Liver (tissue), 9 donors: ENCODE data around the gene SIRPA. TPM values are rescaled to one million over a fixed set of nuclear protein-coding genes. Genes with fewer than 3 reads are reported as not detected.

Experiments used
- DNase-seq: peaks from one replicate; pipeline ENCODE4 v3.0.0-alpha.2; 2017; ENCODE audit warnings: low spot score
- H3K27ac ChIP-seq, 2 donors: one replicate each; pipeline ENCODE4 v1.7.0; 2013; ENCODE audit warnings: inconsistent platforms in 2 of 2, low read length in 2 of 2, control low read depth in 1 of 2, low read depth in 1 of 2, mild to moderate bottlenecking in 1 of 2
- H3K27me3 ChIP-seq, 4 donors: one replicate each; pipeline versions ENCODE4 v1.6.1 to v1.7.0; 2013; ENCODE audit warnings: low read length in 3 of 4, inconsistent platforms in 1 of 4, mild to moderate bottlenecking in 1 of 4, moderate library complexity in 1 of 4; ENCODE audit not compliant: control insufficient read depth in 4 of 4, insufficient read depth in 4 of 4
- H3K36me3 ChIP-seq, 4 donors: one replicate each; pipeline versions ENCODE4 v1.6.1 to v1.7.0; 2013; ENCODE audit warnings: low read length in 3 of 4, mild to moderate bottlenecking in 3 of 4, low read depth in 1 of 4, moderate library complexity in 1 of 4; ENCODE audit not compliant: control insufficient read depth in 4 of 4, insufficient read depth in 3 of 4
- H3K4me1 ChIP-seq, 4 donors: one replicate each; pipeline versions ENCODE4 v1.6.1 to v1.7.0; 2013; ENCODE audit warnings: low read length in 3 of 4, mild to moderate bottlenecking in 3 of 4, moderate library complexity in 1 of 4; ENCODE audit not compliant: control insufficient read depth in 4 of 4, insufficient read depth in 4 of 4
- H3K4me3 ChIP-seq, 3 donors: one replicate each; pipeline versions ENCODE4 v1.6.1 to v1.7.0; 2013; ENCODE audit warnings: low read length in 3 of 3, control low read depth in 1 of 3, low read depth in 1 of 3, mild to moderate bottlenecking in 1 of 3
- H3K9ac ChIP-seq, 2 donors: one replicate each; pipeline ENCODE4 v1.7.0; 2013; ENCODE audit warnings: low read length in 2 of 2, mild to moderate bottlenecking in 2 of 2, moderate library complexity in 2 of 2, control low read depth in 1 of 2, low read depth in 1 of 2
- H3K9me3 ChIP-seq, 4 donors: one replicate each; pipeline versions ENCODE4 v1.6.1 to v1.7.0; 2013; ENCODE audit warnings: low read length in 3 of 4; ENCODE audit not compliant: control insufficient read depth in 4 of 4
- ATF3 ChIP-seq: IDR thresholded peaks from 2 replicates; pipeline ENCODE4 v1.6.1; 2016; ENCODE audit warnings: antibody characterized with exemption
- CTCF ChIP-seq: fragments of 150-350 bp; IDR thresholded peaks from 2 replicates; pipeline ENCODE4 v1.5.1; 2017; ENCODE audit warnings: improper control_type of control experiment, low read depth, low read length; ENCODE audit not compliant: missing input control
- FOXA1 ChIP-seq: IDR thresholded peaks from 2 replicates; pipeline ENCODE4 v1.6.1; 2016; ENCODE audit warnings: antibody characterized with exemption
- FOXA2 ChIP-seq: IDR thresholded peaks from 2 replicates; pipeline ENCODE4 v1.6.1; 2016; ENCODE audit warnings: antibody characterized with exemption
- GABPA ChIP-seq, 2 donors: IDR thresholded peaks in 1 of 2; conservative IDR thresholded peaks in 1 of 2; 2 replicates each; pipeline ENCODE4 v1.6.1; 2016; ENCODE audit warnings: antibody characterized with exemption in 2 of 2, mild to moderate bottlenecking in 1 of 2, moderate library complexity in 1 of 2
- HNF4A ChIP-seq, 2 donors: conservative IDR thresholded peaks; 2 replicates each; pipeline ENCODE4 v1.6.1; 2016; ENCODE audit warnings: antibody characterized with exemption in 2 of 2, mild to moderate bottlenecking in 2 of 2
- HNF4G ChIP-seq: IDR thresholded peaks from 2 replicates; pipeline ENCODE4 v1.6.1; 2016; ENCODE audit warnings: antibody characterized with exemption
- JUND ChIP-seq, 2 donors: IDR thresholded peaks; 2 replicates each; pipeline ENCODE4 v1.6.1; 2016; ENCODE audit warnings: antibody characterized with exemption in 2 of 2
- MAX ChIP-seq: IDR thresholded peaks from 2 replicates; pipeline ENCODE4 v1.6.1; 2016; ENCODE audit warnings: antibody characterized with exemption
- NR2F2 ChIP-seq: IDR thresholded peaks from 2 replicates; pipeline ENCODE4 v1.6.1; 2016; ENCODE audit warnings: antibody characterized with exemption
- REST ChIP-seq: IDR thresholded peaks from 2 replicates; pipeline ENCODE4 v1.6.1; 2016; ENCODE audit warnings: antibody characterized with exemption, mild to moderate bottlenecking
- RXRA ChIP-seq, 2 donors: IDR thresholded peaks; 2 replicates each; pipeline ENCODE4 v1.6.1; 2017 to 2018; ENCODE audit warnings: antibody characterized with exemption in 2 of 2, mild to moderate bottlenecking in 1 of 2
- SP1 ChIP-seq: IDR thresholded peaks from 2 replicates; pipeline ENCODE4 v1.6.1; 2018; ENCODE audit warnings: antibody characterized with exemption, mild to moderate bottlenecking
- YY1 ChIP-seq: IDR thresholded peaks from 2 replicates; pipeline ENCODE4 v1.6.1; 2016; ENCODE audit warnings: antibody characterized with exemption, mild to moderate bottlenecking
- ZBTB33 ChIP-seq: IDR thresholded peaks from 2 replicates; pipeline ENCODE4 v1.6.1; 2016; ENCODE audit warnings: antibody characterized with exemption
- WGBS: extraction: QIAGEN DNeasy Blood & Tissue Kit; methylation state at CpG from one replicate; pipeline ENCODE4 v1.1.7; 2013; 5-methylcytosine and 5-hydroxymethylcytosine counted together
- polyA plus RNA-seq, 2 donors: library from polyadenylated mRNA; stranded (reverse) in 1 of 2; unstranded in 1 of 2; fragments of 200-250 nt in 1 of 2; fragments of >200 nt in 1 of 2; fragmentation: Nextera tagmentation in 1 of 2; extraction: Ambion mirVana in 1 of 2; gene quantifications; one replicate each; pipeline versions ENCODE4 v1.2.1 to v1.2.3, GENCODE V29; 2013 to 2015
- total RNA-seq, 2 donors: library from RNA; depleted of rRNA; stranded (reverse); fragments of >200 nt; gene quantifications; one replicate each; pipeline ENCODE4 v1.2.3, GENCODE V29; 2014
- donor health status: healthy.
- donor health status: healthy.
- donor health status: healthy.
- donor health status: healthy.
- donor health status: healthy.

Gene SIRPA
- total and polyA plus RNA-seq, 4 donors: 5.4 to 47.5 (median 23.2) TPM

GRCh38 chr20:1982686-1983085 lies 87.5 kb downstream of the SIRPA start:
- 84% methylated on average over 5 of the region's 5 CpGs for WGBS
- Histone ChIP-seq H3K27me3 (peaks cover 0 to 10% (median 3%) of the 10 kb centered on the region in 4 donors), H3K27ac (no peak overlapping the region)

GRCh38 chr20:1983301-1983700 lies 88.1 kb downstream of the SIRPA start:
- no peaks in the 10 kb centered on the region for H3K4me1 ChIP-seq
- TF ChIP-seq NR2F2: no peak
- no peak overlapping the region for H3K4me3 ChIP-seq
- peaks cover 0 to 10% (median 3%) of the 10 kb centered on the region in 4 donors for H3K27me3 ChIP-seq
- no peaks in the 10 kb centered on the region for H3K9me3 ChIP-seq
- no peak overlapping the region for H3K27ac ChIP-seq
- WGBS: 38% methylated on average over 4 of the region's 4 CpGs
- H3K36me3 ChIP-seq: no peaks in the 10 kb centered on the region
- no peak for DNase-seq
- H3K9ac ChIP-seq: no peak overlapping the region

More at GRCh38 chr20:1982686-1983085, 87.5 kb downstream of the SIRPA start:
- TF ChIP-seq HNF4A (conservative IDR thresholded peaks at IDR 0.05) (no peak), MAX (no peak), ATF3 (no peak), GABPA (IDR thresholded peaks at IDR 0.05 in 1 of 2, conservative IDR thresholded peaks at IDR 0.05 in 1 of 2) (no peak)
- H3K9me3 ChIP-seq: no peaks in the 10 kb centered on the region
- H3K4me3 ChIP-seq: no peak overlapping the region
- H3K4me1 ChIP-seq: no peaks in the 10 kb centered on the region
- no peak overlapping the region for H3K9ac ChIP-seq
- no peak for DNase-seq
- no peaks in the 10 kb centered on the region for H3K36me3 ChIP-seq

GRCh38 chr20:1987826-1988225 lies 92.6 kb downstream of the SIRPA start:
- no peak overlapping the region for H3K27ac ChIP-seq
- no peaks in the 10 kb centered on the region for H3K9me3 ChIP-seq
- TF ChIP-seq YY1 (no peak), HNF4G (no peak), FOXA1 (no peak), NR2F2 (no peak), REST (no peak), SP1 (no peak), CTCF (no peak), FOXA2 (no peak), ZBTB33 (no peak), HNF4A (conservative IDR thresholded peaks at IDR 0.05) (no peak), RXRA (IDR thresholded peaks at IDR 0.05) (no peak), MAX (no peak), ATF3 (no peak), JUND (IDR thresholded peaks at IDR 0.05) (no peak)
- no peaks in the 10 kb centered on the region for H3K4me1 ChIP-seq
- H3K36me3 ChIP-seq: no peaks in the 10 kb centered on the region
- no peak overlapping the region for H3K9ac ChIP-seq
- no peak overlapping the region for H3K4me3 ChIP-seq
- peaks cover 0 to 21% (median 2%) of the 10 kb centered on the region in 4 donors for H3K27me3 ChIP-seq
- DNase-seq: no peak
- WGBS: 65% methylated on average over 3 of the region's 3 CpGs
